HG02870 (cell line): Measurements from ENCODE around the gene KLHL6.

ENCODE experiments used
- ATAC-seq: cut with Tn5 transposase; IDR thresholded peaks from one replicate; pipeline ENCODE4 v1.9.1; 2021; ENCODE audit warnings: mild to moderate bottlenecking, moderate library complexity; ENCODE audit not compliant: unreplicated experiment

The KLHL6 gene

DNA sequence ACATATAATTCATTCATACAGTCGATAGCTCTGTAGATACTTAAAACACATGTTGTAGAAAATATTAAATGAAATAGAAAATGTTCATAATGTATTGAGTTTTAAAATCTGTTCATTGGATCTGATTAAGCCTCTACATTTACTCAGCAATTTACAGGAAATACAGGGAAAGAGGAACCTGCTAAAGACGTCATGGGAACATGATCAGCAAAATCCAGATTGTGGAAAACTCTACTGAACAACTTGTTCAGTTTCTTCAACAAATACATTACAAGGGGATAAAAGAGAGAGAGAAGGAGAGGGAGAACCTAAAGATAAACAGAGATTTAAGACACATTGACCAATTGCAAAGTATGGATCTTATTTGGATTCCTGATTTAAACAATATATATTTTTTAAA is 46.7 kb downstream of the KLHL6 start:
- ATAC-seq, result no peak

- no peak for ATAC-seq
Observed at GRCh38 chr3:183507551-183507950, 48.0 kb downstream of the KLHL6 start.

DNA sequence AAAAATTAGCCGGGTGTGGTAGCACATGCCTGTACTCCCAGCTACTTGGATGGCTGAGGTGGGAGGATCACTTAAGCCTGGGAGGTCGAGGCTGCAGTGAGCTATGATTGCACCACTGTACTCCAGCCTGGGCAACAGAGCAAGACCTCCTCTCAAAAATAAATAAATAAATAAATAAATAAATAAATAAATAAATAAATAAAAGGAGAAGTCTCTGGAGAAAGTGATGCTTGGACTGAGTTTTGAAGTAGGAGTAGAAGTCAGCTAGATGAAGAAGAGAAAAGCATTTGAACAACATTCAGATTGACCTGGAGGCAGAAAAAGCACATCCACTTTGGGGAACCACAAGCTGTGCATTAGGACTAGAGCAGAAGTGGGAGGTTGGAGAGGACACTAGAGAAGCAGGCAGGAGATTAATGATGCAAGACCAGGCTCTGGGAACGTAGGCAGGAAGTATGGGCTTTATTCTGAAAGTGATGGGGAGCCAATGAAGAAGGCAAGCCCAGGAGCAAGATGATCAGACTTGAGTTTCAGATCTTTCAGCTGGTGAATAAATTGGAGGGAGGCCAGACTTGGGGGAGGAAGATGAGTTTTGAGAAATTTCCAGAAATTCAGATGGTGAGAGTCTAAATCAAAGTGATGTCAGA is 48.7 kb downstream of the KLHL6 start:
- no peak for ATAC-seq

DNA sequence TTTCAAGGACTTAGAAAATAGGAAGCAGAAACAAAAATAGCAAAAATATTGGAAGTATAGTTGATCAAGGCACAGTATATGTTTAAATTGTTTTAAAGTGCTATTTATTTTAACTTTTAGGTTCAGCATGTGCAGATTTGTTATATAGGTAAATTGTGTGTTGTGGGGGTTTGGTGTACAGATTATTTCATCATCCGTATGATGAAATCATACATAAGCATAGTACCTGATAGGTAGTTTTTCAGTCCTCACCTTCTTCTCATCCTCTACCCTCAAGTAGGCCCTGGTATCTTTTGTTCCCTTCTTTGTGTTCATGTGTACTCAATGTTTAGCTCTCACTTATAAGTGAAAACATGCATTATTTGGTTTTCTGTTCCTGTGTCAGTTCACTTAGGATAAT is 50.9 kb downstream of the KLHL6 start:
- ATAC-seq, result no peak

DNA sequence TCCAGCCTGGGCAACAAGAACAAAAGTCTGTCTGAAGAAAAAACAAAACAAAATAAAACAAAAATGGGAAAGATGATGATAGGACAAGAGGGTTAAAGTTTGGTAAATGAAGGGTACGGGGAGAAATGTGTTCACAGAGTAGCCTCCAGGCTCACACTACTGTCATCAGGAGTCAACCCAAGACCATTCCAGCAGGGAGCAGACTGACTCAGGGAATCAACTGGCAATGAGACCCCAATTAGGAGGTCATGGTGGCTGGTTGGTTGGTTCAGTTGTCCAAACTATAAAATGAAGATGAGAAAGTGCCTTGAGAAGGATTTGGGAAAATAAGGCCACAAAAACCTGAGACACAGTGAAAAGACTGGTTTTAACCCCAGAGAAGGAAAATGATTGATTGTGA is 51.8 kb downstream of the KLHL6 start:
- no peak for ATAC-seq

- ATAC-seq, result no peak
Observed at GRCh38 chr3:183502237-183503181, 53.0 kb downstream of the KLHL6 start.

DNA sequence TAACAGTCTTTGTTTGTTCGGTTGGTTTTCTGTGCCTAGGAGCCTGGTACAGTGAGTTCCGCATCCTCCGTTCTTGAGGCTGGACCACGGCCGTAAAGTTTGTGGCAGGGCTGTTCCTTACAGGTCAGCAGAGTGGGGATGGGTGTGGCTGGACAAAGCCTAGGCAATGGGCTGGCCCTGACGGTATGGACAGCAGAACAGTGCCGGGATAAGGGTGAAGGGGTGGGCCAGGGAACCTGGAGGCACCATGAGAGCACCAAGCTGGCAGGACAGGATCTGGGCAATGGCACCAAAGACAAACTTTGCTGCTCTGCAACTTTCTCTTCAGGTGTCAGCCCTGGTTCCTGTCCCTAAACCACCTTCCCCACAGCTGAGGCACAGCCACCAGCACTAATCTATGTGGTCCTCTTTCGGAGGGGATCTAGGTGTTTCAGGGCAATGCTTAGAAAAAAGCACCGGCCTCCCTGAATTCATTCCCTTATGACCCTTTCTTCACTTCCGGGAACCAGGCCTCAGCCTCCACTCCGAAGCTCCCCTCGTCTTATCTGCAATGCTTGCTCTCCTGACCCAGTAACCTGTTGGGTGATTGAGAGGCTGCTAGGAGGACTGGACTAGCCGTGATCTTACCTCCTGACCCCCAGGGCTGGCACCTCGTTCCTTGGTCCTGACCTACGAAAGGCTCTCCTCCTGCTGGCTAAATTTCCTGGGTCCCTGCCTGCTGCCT is 54.4 kb downstream of the KLHL6 start:
- ATAC-seq, result no peak

DNA sequence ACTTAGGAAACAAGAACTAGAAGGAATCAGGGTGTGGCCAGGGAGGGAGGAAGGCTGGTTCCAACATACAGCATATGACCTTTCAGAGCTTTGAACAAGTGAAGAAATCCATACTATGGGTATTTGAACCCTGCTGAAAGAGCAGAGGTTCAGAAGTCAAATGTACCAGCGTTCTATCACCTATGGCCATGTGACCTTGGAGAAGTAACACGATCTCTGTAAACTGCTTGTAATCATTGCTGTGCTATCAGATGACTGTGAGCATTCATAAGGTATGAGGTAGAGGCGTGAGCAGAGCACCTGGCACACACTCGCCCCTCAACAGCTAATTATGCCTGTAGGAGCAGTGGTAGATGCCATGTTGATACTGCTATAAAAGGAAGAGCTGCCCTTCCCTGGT is 55.2 kb downstream of the KLHL6 start:
- ATAC-seq, result no peak

GRCh38 chr3:183498634-183499033 is 56.9 kb downstream of the KLHL6 start:
- no peak for ATAC-seq

DNA sequence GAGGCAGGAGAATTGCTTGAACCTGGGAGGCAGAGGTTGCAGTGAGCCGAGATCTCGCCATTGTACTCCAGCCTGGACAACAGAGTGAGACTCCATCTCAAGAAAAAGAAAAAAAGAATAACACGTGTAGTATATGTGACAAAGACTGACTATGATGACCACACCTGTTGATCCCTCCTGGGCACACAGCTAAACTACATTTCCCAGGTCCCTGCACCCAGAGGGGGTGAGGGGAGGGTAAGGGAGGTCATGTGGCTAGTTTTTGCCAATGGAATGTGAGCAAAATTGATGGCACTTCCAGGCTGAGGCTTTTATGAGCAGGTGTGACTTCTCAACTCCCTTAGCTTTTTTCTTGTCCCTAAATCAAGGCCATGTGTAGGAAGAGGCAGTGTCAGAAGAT is 58.2 kb downstream of the KLHL6 start:
- ATAC-seq, result no peak

DNA sequence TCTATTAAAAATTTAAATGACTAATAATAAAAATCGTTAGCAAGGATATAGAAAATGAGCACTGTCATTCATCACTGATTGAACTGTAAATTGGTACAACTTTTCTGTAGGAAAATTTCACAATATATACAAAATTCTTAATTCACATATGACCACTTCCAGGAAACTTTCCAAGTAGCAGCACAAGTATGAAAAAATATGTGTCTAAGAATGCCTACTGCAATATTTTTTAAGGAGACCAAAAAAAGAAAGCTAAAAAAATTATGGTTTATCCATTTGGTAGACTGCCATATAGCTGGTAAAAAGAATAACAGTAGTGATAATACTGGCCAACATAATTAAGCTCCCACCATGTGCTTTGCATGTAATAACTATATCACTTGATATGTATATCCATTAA is 59.2 kb downstream of the KLHL6 start:
- ATAC-seq, result no peak

DNA sequence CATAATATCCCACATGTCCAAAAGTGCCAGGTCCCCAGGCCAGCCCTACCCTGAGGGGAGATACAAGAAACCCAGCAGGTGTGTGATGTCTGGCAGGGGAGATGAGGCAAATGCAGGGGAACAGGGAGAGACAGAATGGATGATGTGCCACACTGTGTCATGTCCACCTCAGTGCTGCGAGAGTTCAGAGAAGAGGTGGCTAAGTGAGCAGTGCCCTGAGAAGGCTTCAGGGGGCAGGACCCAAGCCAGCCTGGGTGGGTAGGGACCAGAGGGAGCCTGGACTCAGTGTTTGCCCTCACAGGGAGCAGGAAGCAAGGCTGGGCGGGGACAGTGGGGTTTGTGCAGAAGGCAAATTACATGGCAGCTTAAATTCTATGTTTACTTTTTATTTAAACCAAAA is 61.2 kb downstream of the KLHL6 start:
- ATAC-seq, result no peak

GRCh38 chr3:183493296-183494045 is 62.0 kb downstream of the KLHL6 start:
- ATAC-seq, result no peak

DNA sequence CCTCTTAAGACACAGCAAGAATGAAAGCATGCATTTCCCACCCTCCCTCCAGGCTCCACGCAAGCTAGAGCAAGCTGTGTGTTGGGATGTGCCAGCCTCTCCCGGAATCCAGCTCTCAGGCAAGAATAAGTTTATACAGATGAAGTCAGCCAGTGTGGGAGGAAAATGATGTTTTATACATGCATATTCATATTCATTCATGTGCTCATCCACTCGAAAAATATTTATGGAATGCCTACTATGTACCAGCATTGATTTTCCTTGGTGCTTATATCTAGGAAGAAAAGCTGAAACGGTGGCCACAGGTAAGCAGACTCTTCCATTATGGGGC is 62.7 kb downstream of the KLHL6 start:
- ATAC-seq, result no peak

- no peak for ATAC-seq
Observed at GRCh38 chr3:183491923-183492848, 63.3 kb downstream of the KLHL6 start.

DNA sequence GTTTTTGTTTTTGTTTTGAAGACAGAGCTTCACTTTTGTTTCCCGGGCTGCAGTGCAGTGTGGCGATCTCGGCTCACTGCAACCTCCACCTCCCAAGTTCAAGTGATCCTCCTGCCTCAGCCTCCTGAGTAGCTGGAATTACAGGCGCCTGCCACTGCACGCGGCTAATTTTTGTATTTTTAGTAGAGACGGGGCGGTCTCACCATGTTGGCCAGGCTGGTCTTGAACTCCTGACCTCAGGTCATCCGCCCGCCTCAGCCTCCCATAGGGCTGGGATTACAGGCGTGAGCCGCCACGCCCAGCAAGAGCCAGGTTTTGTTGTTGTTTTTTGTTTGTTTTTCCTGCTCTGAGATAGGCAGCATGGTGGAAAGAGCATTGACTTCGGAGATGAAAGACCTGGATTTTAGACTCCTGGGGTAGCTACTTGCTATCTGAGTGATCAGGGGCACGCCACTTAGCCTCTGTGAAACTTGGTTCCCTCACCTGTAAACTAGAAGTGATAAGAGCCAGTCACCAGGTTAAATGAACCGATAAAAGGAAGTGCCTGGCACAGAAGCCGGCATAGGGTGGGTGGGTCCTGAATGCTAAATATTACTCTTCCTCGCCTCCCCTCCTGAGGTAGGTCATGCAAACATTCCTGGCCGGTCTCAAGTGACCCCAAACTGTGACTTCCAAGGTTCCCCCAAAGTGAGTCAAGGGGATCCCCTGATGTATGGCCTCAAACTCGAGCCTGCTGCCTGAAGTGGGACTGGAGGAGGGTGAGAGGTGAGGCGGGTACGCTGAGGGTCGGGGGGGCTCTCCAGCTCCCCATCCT is 64.2 kb downstream of the KLHL6 start:
- ATAC-seq, result no peak

GRCh38 chr3:183490653-183491052 is 64.9 kb downstream of the KLHL6 start:
- ATAC-seq, result no peak

- no peak for ATAC-seq
Observed at GRCh38 chr3:183490211-183490601, 65.3 kb downstream of the KLHL6 start.
